ENCODE results near the gene THSD4.
"Not testable (repeated sequence)": the region's sequence is repeated elsewhere in the genome, so short reads cannot be mapped to it uniquely, and the experiment has no call there.

Gene THSD4

DNA sequence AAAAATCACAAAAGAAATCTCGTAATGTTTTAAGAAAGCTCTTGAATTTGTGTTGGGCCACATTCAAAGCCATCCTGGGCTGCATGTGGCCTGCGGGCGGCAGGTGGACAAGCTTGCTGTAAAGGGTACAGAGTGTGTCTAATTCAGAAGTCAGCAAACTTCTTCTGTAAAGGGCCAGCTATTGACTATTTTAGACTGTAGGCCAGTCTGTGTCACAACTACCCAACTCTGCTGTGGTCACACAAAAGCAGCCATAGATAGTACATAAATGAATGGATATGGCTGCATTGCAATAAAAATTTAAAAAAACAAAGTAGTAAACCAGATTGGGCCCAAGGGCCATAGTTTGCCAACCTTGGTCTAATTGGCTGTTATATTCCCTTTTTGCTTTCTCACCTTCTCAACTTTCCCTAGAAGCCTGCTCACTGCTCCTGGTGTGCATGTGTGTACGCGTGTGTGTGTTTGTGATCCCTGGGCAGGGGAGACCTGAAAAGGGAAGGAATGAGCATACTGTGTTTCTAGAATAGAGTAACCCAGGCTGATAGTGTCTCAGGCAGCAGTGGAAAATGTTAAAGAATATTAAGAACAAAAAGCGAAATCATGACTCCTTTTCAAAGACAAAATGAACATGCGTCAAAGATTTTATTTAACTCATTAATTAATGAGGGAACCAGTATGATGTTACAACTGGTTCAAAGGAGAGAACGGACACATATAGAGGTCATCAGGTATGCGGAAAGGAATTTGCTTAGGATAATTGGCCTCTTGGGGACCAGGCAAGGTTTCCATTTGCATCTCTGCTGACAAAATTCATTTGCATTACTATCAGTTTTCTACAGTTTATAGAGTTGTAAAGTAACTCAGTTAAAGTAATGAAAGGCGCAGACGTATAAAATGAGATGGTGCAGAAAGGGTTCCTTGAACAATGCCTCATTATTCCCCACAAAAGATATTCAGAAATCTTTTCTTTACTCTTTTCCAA, 248.0 kb downstream of the THSD4 start:
- no peak for TF ChIP-seq CTCF (IDR thresholded peaks at IDR 0.05; ENCODE audit: low read depth, low read length, missing control alignments)
- no peak for DNase-seq (ENCODE audit: extremely low read depth, low read depth)

DNA sequence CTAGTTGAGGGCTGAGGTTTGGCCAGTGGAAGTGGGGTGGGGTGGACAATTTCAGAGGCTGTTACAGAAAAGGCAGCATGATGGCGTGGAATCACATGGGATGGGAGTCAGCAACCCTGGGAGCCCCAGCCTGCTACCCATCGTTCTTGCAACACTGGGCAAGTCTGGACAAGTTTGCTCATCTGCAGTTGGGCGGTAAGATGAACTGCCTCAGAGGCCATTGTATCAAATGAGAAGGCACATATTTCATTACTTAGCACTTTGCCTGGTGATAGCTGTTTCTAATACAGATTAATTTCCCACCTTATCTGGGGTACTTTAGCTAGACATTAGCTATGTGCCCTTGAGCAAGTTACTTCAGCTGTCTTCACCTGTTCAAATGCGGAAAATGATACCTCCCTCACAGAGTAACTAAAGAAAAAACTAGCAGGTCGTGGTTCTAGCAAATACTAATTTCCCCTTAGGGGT, 248.9 kb downstream of the THSD4 start:
- no peak for TF ChIP-seq CTCF (IDR thresholded peaks at IDR 0.05; ENCODE audit: low read depth, low read length, missing control alignments)
- DNase-seq (ENCODE audit: extremely low read depth, low read depth): no peak

More for the DNA sequence above, 248.0 kb downstream of the THSD4 start:
- H3K4me3 ChIP-seq (replicated peaks; ENCODE audit: low read depth, low read length): no peak overlapping the region

GRCh38 chr15:71366522-71366921, 251.3 kb downstream of the THSD4 start:
- no peak for DNase-seq (ENCODE audit: extremely low read depth, low read depth)
- no peak overlapping the region for H3K4me3 ChIP-seq (replicated peaks; ENCODE audit: low read depth, low read length)
- TF ChIP-seq CTCF (IDR thresholded peaks at IDR 0.05; ENCODE audit: low read depth, low read length, missing control alignments): no peak

More for the DNA sequence above, 248.9 kb downstream of the THSD4 start:
- no peak overlapping the region for H3K4me3 ChIP-seq (replicated peaks; ENCODE audit: low read depth, low read length)

DNA sequence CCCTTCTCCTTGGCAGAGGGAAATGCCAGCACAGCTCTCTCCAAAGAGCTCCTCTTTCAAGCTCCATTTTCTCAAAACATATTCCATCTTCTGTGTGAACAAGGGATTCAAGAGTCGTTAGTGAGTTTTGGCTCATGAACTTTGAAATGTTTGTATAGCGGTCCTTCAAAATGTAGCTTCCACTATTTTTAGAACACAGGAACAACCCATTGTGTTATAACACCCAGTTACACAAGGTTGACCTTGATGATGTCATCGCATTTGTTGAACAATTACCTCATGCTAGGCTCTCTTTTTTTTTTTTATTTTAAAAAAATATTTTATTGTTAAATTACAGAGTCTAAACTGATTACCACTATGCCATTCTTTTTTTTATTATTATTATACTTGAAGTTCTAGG, 251.7 kb downstream of the THSD4 start:
- no peak for TF ChIP-seq CTCF (IDR thresholded peaks at IDR 0.05; ENCODE audit: low read depth, low read length, missing control alignments)
- no peak overlapping the region for H3K4me3 ChIP-seq (replicated peaks; ENCODE audit: low read depth, low read length)
- no peak for DNase-seq (ENCODE audit: extremely low read depth, low read depth)

DNA sequence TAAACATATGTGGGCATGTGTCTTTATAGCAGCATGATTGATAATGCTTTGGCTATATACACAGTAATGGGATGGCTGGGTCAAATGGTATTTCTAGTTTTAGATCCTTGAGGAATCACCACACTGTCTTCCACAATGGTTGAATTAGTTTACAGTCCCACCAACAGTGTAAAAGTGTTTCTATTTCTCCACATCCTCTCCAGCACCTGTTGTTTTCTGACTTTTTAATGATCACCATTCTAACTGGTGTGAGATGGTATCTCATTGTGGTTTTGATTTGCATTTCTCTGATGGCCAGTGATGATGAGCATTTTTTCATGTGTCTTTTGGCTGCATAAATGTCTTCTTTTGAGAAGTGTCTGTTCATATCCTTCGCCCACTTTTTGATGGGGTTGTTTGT, 252.5 kb downstream of the THSD4 start:
- not testable (repeated sequence) for H3K4me3 ChIP-seq (replicated peaks; ENCODE audit: low read depth, low read length); DNase-seq (ENCODE audit: extremely low read depth, low read depth)

DNA sequence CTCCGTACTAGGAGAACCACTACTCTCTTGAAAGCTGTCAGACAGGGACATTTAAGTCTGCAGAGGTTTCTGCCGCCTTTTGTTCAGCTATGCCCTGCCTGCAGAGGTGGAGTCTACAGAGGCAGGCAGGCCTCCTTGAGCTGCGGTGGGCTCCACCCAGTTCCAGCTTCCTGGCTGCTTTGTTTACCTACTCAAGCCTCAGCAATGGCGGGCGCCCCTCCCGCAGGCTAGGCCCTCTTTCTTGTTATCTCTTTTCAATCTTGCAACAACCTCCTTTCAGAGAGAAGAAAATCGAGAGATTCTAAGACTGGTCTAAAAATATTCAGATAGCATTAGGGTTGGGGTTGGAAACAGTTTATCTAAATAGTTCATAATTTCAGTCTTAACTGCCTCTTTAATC, 257.5 kb downstream of the THSD4 start:
- not testable (repeated sequence) for DNase-seq (ENCODE audit: extremely low read depth, low read depth); H3K4me3 ChIP-seq (replicated peaks; ENCODE audit: low read depth, low read length)

DNA sequence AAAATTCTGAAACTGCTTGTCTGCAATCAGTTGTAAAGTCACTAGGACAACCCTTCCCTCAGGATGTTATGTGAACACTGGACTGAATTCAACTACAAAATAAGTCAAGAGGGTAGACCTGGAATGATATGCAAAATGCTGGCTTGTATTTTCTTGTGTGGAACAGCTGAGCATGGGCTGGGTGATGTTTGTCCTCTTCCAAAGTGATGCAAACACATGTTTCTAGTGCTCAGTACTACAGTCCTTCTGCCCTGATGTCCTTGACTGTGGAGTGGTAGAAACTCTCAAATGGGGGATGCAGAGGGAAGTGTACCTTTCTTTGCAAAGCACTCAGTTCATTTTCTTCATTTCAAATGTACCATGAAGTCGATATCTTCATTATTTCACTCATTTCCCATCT, 258.6 kb downstream of the THSD4 start:
- no peak for DNase-seq (ENCODE audit: extremely low read depth, low read depth)
- TF ChIP-seq CTCF (IDR thresholded peaks at IDR 0.05; ENCODE audit: low read depth, low read length, missing control alignments): no peak
- H3K4me3 ChIP-seq (replicated peaks; ENCODE audit: low read depth, low read length): no peak overlapping the region
